Nephron (organoid): ENCODE measurements around the gene GLT8D2.

Experiments
- H3K27ac Mint-ChIP-seq, 3 experiments: 2 replicates each; pipeline ENCODE4 v1.8.0; 2020; ENCODE audit warnings: mixed read lengths in 3 of 3, mild to moderate bottlenecking in 2 of 3, moderate library complexity in 1 of 3
- H3K27me3 Mint-ChIP-seq: 2 replicates; pipeline ENCODE4 v1.8.0; 2021; ENCODE audit warnings: low read depth, mild to moderate bottlenecking, moderate library complexity, mixed read lengths
- H3K36me3 Mint-ChIP-seq: 2 replicates; pipeline ENCODE4 v1.8.0; 2020; ENCODE audit warnings: low read depth, mixed read lengths
- H3K4me1 Mint-ChIP-seq: 2 replicates; pipeline ENCODE4 v1.8.0; 2020; ENCODE audit warnings: mixed read lengths
- H3K4me3 Mint-ChIP-seq, 3 experiments: 2 replicates each; pipeline ENCODE4 v1.8.0; 2020; ENCODE audit warnings: mild to moderate bottlenecking in 3 of 3, mixed read lengths in 3 of 3, moderate library complexity in 2 of 3
- H3K9me3 Mint-ChIP-seq: 2 replicates; pipeline ENCODE4 v1.8.0; 2020; ENCODE audit warnings: mixed read lengths
- CTCF ChIP-seq, 3 experiments: fragments of 200-600 bp; sonication (generic); IDR thresholded peaks; one replicate each; pipeline ENCODE4 v1.5.0; 2021; ENCODE audit warnings: antibody characterized with exemption in 3 of 3; ENCODE audit not compliant: unreplicated experiment in 3 of 3

GLT8D2 gene

GRCh38 chr12:104056419-104056972 is 6.5 kb upstream of the GLT8D2 start:
- H3K27me3 Mint-ChIP-seq: peaks cover 7% of the 10 kb centered on the region
- no peak overlapping the region for H3K4me3 Mint-ChIP-seq
- H3K4me1 Mint-ChIP-seq: peaks cover 15% of the 10 kb centered on the region
- H3K27ac Mint-ChIP-seq: peak overlapping the region in 1 of 3 experiments; percentile 7
- no peak for TF ChIP-seq CTCF (IDR thresholded peaks at IDR 0.05; ENCODE audit: unreplicated experiment in 3 of 3)
- H3K36me3 Mint-ChIP-seq: peaks cover 3% of the 10 kb centered on the region
- H3K9me3 Mint-ChIP-seq: peaks cover 7% of the 10 kb centered on the region

GRCh38 chr12:104055686-104056388 is 5.8 kb upstream of the GLT8D2 start:
- no peak for TF ChIP-seq CTCF (IDR thresholded peaks at IDR 0.05; ENCODE audit: unreplicated experiment in 3 of 3)
- peaks cover 3% of the 10 kb centered on the region for H3K36me3 Mint-ChIP-seq
- peak overlapping the region in 2 of 3 experiments; percentile 7 to 50 for H3K27ac Mint-ChIP-seq
- H3K27me3 Mint-ChIP-seq: peaks cover 9% of the 10 kb centered on the region
- no peak overlapping the region for H3K4me3 Mint-ChIP-seq
- H3K4me1 Mint-ChIP-seq: peaks cover 15% of the 10 kb centered on the region
- peaks cover 7% of the 10 kb centered on the region for H3K9me3 Mint-ChIP-seq

GRCh38 chr12:104054681-104055346 is 4.8 kb upstream of the GLT8D2 start:
- peaks cover 3% of the 10 kb centered on the region for H3K36me3 Mint-ChIP-seq
- H3K9me3 Mint-ChIP-seq: peaks cover 7% of the 10 kb centered on the region
- no peak overlapping the region for H3K4me3 Mint-ChIP-seq
- no peak for TF ChIP-seq CTCF (IDR thresholded peaks at IDR 0.05; ENCODE audit: unreplicated experiment in 3 of 3)
- H3K27ac Mint-ChIP-seq: no peak overlapping the region
- peaks cover 20% of the 10 kb centered on the region for H3K4me1 Mint-ChIP-seq
- peaks cover 9% of the 10 kb centered on the region for H3K27me3 Mint-ChIP-seq

GRCh38 chr12:104050436-104050835 is 449 bp upstream of the GLT8D2 start:
- H3K27ac Mint-ChIP-seq: peak overlapping the region; percentile 97 to 99 (median 98)
- peaks cover 4% of the 10 kb centered on the region for H3K27me3 Mint-ChIP-seq
- H3K4me3 Mint-ChIP-seq: peak overlapping the region; percentile 89 to 95 (median 93)
- H3K4me1 Mint-ChIP-seq: peaks cover 37% of the 10 kb centered on the region
- no peaks in the 10 kb centered on the region for H3K9me3 Mint-ChIP-seq
- H3K36me3 Mint-ChIP-seq: no peaks in the 10 kb centered on the region
- no peak for TF ChIP-seq CTCF (IDR thresholded peaks at IDR 0.05; ENCODE audit: unreplicated experiment in 3 of 3)

- peaks cover 4% of the 10 kb centered on the region for H3K27me3 Mint-ChIP-seq
- H3K4me1 Mint-ChIP-seq: peaks cover 45% of the 10 kb centered on the region
- peak overlapping the region; percentile 97 to 99 (median 98) for H3K27ac Mint-ChIP-seq
- H3K36me3 Mint-ChIP-seq: no peaks in the 10 kb centered on the region
- TF ChIP-seq CTCF (IDR thresholded peaks at IDR 0.05; ENCODE audit: unreplicated experiment in 3 of 3): no peak
- peaks cover 2% of the 10 kb centered on the region for H3K9me3 Mint-ChIP-seq
- H3K4me3 Mint-ChIP-seq: peak overlapping the region; percentile 89 to 95 (median 93)
Observed at GRCh38 chr12:104049278-104049902, 597 bp downstream of the GLT8D2 start.
